Stimulated activated CD4-positive, alpha-beta T cell treated with anti-CD3 and anti-CD28 coated beads, Interleukin-12 subunit alpha, Interleukin-12 subunit beta, amount 100 ng/mL, for 4 hours (primary cell): Measurements from ENCODE around the gene MMP13.
A peak's percentile ranks its signal among the peaks of the same experiment; 100 is the strongest.
"Not testable (repeated sequence)": the region's sequence is repeated elsewhere in the genome, so short reads cannot be mapped to it uniquely, and the experiment has no call there.

Experiments
- DNase-seq: peaks from one replicate; pipeline ENCODE4 v3.0.0-alpha.2; 2020

Gene MMP13

GRCh38 chr11:102955624-102956023 is at the start of gene MMP13:
TSS of gene MMP13 (minus strand) at chr11:102955732. CDS start at chr11:102955705, 27 bp downstream.
- no peak for DNase-seq

DNA sequence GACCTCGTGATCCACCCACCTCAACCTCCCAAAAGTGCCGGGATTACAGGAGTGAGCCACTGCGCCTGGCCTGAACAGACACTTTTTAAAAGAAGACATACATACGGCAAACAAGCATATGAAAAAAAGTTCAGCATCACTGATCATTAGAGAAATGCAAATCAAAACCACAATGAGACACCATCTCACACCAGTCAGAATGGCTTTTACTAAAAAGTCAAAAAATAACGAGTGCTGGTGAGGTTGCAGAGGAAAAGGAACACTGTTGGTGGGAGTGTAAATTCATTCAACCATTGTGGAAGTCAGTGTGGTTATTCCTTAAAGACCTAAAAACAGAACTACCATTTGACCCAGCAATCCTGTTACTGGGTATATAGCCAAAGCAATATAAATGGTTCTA is 48.7 kb upstream of the MMP13 start:
- DNase-seq, result not testable (repeated sequence)

DNA sequence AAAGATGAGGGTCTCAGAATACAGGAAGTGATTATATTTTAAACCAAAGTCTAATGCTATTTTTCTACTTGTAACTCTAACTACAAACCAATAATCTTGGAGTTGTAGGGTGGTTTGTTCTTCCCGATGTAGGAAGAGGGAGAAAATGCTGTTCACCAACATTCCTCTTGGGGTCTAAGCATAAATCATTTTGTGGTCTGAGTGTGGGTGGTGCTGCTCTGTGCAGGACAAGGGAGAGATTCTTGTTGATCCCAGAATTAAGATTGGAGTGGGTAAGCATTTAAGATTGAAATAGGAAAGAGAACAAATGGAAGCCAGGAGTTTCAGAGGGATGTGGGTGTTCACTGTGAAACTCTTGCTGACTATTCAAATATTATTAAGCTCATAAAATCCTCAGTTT is 38.6 kb upstream of the MMP13 start:
- DNase-seq, result no peak

DNA sequence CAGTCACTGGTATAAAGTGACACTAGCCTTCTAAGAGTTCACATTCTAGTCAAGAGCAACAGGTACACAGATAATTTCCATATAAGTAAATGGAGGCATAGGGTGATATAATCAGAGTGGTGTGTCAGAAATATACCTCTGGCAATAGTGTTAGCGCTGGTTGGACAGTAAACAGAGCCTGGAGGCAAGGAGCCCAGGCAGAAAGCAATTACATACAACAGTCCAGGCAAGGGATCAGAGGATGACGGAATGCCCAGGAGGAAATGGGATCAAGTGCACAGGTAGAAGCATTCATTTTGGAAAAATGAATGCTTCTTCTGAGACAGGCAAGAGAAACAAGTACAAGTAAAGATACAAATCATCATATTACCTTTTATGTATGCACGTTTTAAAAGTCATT is 36.2 kb upstream of the MMP13 start:
- DNase-seq, result no peak

DNA sequence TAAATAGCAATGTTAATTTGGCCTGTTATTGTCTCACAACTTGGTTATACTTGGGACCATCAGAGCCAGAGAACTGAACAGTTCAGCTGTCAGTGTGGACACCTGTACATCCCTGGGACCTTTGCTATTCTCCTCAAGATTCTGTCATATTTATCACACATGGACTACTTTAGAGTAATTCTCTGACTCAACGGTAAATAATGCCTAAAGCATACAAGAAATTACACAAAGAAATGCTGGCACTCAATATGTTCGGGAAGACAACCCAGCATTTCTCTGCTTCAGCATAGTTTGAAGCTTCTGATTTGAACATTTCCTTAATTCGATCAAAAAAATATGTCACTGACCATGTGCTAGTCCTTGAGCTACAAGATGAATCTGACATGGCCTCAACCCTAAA is 34.6 kb upstream of the MMP13 start:
- no peak for DNase-seq

DNA sequence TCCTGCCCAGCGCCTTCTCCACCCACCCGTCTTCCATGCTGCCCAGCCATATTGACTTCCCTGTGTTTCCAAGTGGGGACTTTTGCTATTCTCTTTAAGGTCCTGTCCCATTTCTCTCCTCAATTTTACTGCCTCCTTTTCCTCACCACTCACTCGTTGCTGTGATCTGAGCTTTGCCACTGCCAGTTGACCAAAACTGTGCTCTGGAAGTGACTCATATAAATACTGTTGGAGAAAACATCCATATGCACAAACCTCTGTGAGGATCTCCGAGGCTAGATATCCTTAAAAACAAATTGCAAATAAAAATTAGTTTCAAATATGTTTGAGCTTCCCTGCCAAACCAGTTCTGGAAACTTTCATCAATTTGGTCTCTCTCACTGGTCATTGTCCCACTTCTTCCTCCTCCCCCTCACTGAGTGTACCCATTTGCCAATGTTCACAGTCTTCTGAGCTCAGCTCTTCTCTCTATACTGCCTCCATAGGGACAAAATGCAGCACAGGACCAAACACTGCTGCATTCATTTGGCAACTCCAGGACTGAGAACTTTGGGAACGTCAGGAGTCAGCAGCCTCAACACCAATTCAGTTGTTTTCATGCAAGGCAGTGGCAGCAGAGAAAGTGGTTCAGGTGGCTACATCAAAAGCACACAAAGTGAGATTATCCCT is 34.0 kb upstream of the MMP13 start:
- DNase-seq, result no peak

GRCh38 chr11:102986815-102987214 is 31.3 kb upstream of the MMP13 start:
- DNase-seq, result no peak

GRCh38 chr11:102985850-102986249 is 30.3 kb upstream of the MMP13 start:
- DNase-seq, result no peak

- no peak for DNase-seq
Observed at GRCh38 chr11:102983486-102983885, 28.0 kb upstream of the MMP13 start.

- DNase-seq, result no peak
Observed at GRCh38 chr11:102981324-102981910, 25.9 kb upstream of the MMP13 start.

DNA sequence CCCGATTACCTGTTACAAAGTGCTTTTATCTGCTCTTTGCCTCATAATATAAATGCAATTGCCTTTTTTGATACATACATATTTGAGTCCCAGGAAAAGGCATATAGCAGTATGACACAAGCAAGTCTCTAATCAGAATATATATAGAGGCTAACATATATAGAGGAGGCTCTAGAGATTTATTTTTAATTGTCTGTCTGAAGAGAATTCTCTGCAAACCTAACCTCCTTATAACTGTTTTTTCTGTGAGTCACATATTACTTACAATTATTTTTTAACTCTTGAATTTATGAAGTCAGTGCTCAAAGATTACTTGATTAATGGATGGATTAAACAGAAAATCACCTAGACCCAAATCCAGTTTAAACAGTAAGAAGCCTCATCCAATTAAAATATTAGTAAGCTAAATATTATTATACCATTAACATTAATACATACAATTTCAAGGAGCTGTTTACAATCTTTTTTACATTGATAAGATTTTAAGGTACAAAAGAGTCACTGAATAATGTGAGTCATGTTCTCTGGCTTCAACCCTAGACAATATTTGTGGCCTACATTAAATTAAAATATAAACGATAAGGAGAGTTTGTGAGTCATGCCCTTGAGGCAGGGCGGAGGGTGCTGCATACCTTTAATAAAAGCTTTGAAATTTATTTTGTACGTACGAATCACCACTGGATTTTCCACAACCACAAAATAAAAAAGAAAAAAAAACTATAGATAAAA is 19.2 kb upstream of the MMP13 start:
- DNase-seq, result no peak

DNA sequence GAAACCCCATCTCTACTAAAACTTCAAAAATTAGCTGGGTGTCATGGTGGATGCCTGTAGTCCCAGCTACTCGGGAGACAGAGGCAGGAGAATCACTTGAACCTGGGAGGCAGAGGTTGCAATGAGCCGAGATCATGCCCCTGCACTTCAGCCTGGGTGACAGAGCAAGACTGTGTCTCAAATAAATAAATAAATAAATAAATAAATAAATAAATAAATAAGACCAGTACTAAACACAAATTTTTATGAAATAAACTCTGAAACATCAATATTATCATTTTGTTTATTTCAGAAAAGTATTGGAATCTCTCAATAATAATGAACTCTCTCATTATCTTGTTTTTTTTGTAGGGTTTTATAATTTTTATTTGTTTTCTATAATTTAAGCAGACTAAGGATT is 18.2 kb upstream of the MMP13 start:
- not testable (repeated sequence) for DNase-seq

DNA sequence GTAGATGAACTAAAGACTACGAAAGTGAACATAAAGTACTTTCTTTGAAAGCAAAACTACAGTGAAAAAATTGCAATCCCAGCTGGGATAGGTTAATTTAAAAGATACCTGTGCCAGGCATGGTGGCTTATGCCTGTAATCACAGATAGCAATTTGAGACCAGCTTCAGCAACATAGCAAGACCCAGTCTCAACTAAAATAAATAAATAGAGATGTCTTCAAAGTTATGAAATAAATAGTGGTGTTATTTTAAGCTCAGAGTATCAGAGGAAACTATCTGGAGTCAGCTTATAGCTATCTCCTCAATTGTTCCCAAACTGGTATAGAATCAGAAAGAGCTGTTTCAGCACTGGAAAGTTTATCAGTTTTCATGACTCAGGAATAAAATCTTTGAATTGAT is 17.3 kb upstream of the MMP13 start:
- no peak for DNase-seq

- no peak for DNase-seq
Observed at GRCh38 chr11:102971766-102972165, 16.2 kb upstream of the MMP13 start.

DNA sequence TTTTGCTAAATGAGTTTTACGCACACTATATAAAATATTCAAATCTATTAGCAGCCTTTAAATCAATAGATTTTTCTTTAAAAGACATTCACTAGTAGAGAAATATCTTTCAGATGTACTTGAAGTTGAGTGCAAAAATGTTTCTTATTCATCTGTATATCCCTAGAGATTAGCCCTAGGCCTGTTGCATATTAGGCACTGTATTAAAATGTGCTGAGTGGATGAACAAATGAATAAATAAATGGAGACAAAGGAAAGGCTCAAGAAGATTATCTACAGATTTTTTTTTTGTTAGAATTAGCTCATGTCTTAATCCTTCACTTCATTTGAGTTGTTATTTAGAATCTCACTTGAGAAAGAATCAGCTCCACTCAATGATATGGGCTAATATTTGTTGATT is 12.0 kb upstream of the MMP13 start:
- DNase-seq, result no peak

- DNase-seq, result no peak
Observed at GRCh38 chr11:102966011-102966410, 10.5 kb upstream of the MMP13 start.

GRCh38 chr11:102964867-102965266 is 9.3 kb upstream of the MMP13 start:
- DNase-seq, result no peak

GRCh38 chr11:102957953-102958352 is 2.4 kb upstream of the MMP13 start:
- DNase-seq, result no peak

GRCh38 chr11:102950622-102951081 is 4.9 kb downstream of the MMP13 start:
- no peak for DNase-seq

DNA sequence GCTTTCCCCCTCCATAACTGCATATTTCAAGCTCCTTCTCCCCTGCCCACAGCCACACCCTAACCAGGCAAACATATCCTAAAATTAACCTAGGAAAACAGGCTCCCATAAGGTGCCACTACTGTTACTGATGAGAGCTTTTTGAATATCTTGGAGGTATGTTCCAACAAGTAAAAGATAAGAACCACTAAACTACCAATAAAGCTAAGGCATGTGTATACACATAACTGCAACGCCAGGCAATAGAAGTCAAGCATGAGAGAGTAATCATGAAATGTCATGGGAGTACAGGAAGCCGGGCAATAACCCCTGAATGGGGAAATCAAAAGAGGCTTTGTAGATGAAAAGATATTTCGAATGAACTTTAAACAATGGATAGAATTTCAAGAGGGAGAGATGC is 9.3 kb downstream of the MMP13 start:
- no peak for DNase-seq

DNA sequence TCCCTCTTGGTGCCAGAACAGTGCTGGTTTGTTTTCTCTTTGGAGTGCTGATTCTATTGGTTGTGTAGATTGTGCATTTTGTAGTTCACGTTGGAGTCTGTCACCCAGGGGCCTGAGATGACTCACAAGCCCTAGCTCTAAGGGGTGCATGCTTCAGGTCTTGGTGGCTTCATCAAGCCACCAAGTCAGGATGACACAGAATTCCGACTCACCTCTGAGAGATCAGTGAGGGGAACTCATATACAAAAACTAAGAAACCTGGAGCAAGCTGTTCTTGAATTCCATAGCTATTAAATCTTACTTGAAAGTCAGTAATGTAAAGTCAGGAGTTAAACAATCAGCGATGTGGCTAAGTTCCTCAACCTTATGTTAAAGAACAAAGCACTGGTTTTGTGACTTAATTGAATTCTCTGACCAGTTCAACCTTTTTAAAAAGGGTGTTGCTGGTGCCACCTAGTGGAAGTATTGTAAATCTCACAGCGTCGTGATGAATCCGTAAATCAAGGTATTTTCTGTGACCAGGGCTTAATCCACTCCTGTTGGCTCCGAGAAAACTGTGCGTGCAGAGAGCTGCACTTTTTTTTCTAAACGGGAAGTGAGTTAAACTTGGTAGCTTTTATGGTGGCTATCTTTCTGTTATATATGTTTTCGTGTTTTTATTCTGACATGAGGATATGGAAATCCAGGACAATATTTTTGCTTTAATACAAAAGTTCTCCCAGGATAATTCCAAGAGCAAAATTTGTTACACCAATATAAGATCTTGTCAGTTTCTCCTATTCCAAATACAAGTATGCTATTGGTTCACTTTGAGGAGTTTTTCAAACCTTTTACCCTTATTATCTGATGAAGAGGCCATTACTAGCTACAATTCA is 14.6 kb downstream of the MMP13 start:
- DNase-seq, result peak; percentile 2

- DNase-seq, result no peak
Observed at GRCh38 chr11:102936864-102937509, 18.5 kb downstream of the MMP13 start.

- no peak for DNase-seq
Observed at GRCh38 chr11:102935514-102935913, 20.0 kb downstream of the MMP13 start.
